ENCODE results near the gene NOP14. TPM values are rescaled to one million over a fixed set of nuclear protein-coding genes. Genes with fewer than 3 reads are reported as not detected.
A peak's percentile ranks its signal among the peaks of the same experiment; 100 is the strongest.
"Not testable (repeated sequence)": the region's sequence is repeated elsewhere in the genome, so short reads cannot be mapped to it uniquely, and the experiment has no call there.

The NOP14 gene
- polyA plus RNA-seq (ENCODE audit: low read depth in 6 of 6): 10 to 100 TPM in 2 of 6 donors, 1 to 10 TPM in 3, under 1 TPM in 1; 0.73 to 17.7 (median 8.3) TPM

DNA sequence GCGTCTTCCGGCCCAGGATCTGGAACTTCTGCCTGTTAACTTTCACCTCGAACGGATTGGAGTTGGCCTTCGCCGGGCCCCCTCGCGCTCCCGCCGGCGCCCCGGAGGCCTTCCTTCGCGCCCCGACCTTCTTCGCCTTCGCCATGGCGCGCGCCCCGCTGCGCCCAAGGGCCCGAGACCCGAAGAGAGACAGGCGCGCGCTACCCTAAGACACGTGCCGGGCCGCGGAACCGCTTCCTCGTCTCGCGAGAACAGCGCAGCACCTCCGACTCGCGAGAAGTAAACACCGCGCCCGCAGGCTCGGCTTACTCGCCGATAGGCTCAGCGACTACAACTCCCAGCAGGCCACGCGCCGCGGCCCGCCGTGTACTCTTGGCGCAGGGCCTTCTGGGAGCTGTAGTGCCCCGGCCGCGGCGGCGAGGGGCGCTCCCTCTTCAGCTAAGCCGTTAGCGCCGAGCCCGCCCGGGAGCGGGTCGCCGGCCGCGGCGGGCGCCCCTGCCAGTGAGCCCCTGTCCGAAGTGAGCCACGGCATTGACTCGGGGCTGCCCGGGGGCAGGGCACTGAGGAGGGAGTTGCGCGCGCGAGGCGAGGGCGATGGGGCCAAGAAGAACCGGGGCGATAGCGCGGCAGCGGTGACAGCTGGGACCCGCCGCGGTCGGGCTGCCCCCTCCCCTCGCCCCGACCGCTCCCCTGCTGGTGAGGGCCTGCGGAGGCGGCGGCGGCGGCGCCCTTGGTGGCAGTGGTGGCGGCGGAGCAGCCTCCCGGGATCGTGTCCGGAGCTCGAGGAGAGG is at the start of gene NOP14, which contains the start of gene GRK4:
NOP14 (minus strand) TSS at position 232 of the 791 bp plus-strand sequence; CDS start at position 145, 87 bp downstream.
GRK4 (plus strand) TSS at position 397 of the 791 bp plus-strand sequence. CDS start 500 bp downstream, outside the sequence.
- H3K36me3 Mint-ChIP-seq: no peaks in the 10 kb centered on the region

DNA sequence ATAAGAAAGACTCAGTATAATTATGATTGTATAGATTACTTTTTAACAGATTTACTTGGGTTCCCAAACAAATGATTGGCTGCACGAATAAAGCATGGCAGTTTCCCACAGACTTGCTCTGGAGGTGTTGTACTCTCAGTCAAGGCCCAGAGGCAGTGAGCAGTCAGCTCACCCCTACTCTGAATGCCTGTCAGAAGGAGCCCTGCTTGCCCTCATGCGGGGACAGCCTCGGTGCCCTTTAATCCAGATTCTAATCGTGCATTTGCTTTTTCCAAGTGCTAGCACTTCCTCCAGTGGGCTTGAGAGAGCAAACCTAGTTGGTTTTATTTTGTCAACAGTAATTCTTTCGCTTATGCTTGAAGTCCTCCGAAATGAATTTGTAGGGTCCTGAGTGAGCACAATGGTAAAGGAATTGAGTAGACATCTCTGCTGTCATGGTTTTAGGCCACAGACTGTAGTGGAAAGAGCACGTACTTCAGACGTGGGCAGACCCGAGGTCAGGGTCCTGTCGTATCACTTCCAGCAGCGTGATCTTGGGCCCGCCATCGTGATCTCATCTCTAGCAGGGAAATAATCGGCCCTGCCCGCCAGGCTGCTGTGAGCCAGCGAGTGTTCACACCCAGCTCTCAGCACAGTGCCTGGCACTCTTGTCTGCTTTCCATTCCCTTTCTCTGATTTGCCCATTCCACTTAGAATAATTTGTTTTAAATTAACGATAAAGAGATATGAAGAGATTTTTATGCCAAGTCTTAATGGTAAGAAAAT is 48.4 kb upstream of the NOP14 start:
- no peak for DNase-seq
- Mint-ChIP-seq H3K27ac (peak overlapping the region in 1 of 6 donors; percentile 43), H3K9me3 (no peaks in the 10 kb centered on the region), H3K4me1 (no peaks in the 10 kb centered on the region), H3K4me3 (peak overlapping the region in 1 of 8 donors; percentile 42), H3K27me3 (no peaks in the 10 kb centered on the region), H3K36me3 (no peaks in the 10 kb centered on the region)
- no peak for ATAC-seq (ENCODE audit: low read depth in 2 of 2)

More for the DNA sequence above, at the start of gene NOP14, which contains the start of gene GRK4:
- peaks cover 24 to 38% (median 34%) of the 10 kb centered on the region in 3 donors for H3K4me1 Mint-ChIP-seq
- DNase-seq: peak; percentile 96
- H3K27me3 Mint-ChIP-seq: no peaks in the 10 kb centered on the region
- peak within 1 kb of the TSS; percentile 79 to 96 (median 93) for H3K4me3 Mint-ChIP-seq
- peak within 1 kb of the TSS; percentile 80 to 97 (median 92) for H3K27ac Mint-ChIP-seq
- no peaks in the 10 kb centered on the region for H3K9me3 Mint-ChIP-seq
- ATAC-seq (ENCODE audit: low read depth in 2 of 2): peak; percentile 90 to 92

DNA sequence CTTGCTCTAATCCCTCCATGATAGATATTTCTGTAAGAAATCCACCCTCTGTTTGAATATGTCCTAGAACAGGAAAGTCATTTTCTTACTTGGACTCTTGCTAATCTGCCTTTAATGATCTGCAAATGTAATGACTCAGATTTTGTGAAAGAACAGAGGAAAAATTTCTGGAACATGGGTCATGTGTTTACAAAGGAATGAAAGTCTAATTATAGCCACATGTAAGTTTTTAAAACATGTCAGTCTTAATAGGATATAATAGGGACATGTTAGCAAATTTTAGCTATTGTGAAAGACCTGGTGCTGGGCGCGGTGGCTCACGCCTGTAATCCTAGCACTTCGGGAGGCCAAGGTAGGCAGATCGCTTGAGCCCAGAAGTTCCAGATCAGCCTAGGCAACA is 47.8 kb upstream of the NOP14 start:
- H3K4me3 Mint-ChIP-seq: no peak overlapping the region
- H3K27me3 Mint-ChIP-seq: no peaks in the 10 kb centered on the region
- no peaks in the 10 kb centered on the region for H3K36me3 Mint-ChIP-seq
- DNase-seq (no peak), ATAC-seq (ENCODE audit: low read depth in 2 of 2) (no peak)
- no peak overlapping the region for H3K27ac Mint-ChIP-seq
- no peaks in the 10 kb centered on the region for H3K4me1 Mint-ChIP-seq
- no peaks in the 10 kb centered on the region for H3K9me3 Mint-ChIP-seq

DNA sequence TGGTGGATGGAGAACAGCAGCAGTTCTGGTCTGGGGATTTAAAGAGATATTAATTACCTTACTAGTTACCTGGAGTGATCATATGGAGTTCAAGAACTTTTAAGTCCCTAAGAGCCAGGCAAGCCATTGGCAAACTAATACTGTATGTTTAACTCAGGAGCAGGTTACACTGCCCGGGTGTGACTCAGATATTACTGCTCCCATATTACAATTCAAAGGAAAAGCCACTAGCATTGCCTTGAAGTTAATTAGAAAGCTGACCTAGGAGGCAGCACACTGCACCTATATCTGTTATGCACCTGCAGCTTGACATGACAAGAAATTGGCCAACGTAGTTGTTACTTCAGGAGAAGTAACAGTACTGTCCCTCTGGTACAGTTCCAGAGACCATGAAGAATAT is 47.4 kb upstream of the NOP14 start:
- ATAC-seq (ENCODE audit: low read depth in 2 of 2) (no peak), DNase-seq (no peak)
- Mint-ChIP-seq H3K9me3 (no peaks in the 10 kb centered on the region), H3K36me3 (no peaks in the 10 kb centered on the region), H3K27me3 (no peaks in the 10 kb centered on the region), H3K27ac (no peak overlapping the region), H3K4me3 (no peak overlapping the region), H3K4me1 (no peaks in the 10 kb centered on the region)

DNA sequence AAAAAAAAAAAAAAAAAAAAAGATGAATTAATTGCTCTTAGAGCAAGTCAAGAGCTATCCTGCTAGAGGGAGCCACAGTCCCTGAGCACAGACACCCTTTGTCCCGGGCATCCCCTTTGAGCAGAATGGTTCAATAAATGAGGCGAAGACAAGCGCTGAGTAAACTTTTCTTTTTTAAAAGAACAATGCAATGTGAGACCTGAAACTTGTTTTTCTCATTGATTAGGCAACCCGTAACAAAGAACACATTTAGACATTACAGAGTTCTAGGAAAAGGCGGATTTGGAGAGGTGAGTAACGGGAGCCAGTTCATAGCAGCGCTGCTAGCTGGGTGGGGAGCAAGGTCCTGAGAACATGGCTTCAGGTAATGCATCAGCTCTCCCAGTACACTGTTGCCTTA is 46.2 kb upstream of the NOP14 start:
- Mint-ChIP-seq H3K9me3 (no peaks in the 10 kb centered on the region), H3K27ac (no peak overlapping the region), H3K4me1 (no peaks in the 10 kb centered on the region), H3K36me3 (no peaks in the 10 kb centered on the region), H3K27me3 (no peaks in the 10 kb centered on the region), H3K4me3 (no peak overlapping the region)
- DNase-seq (peak; percentile 5), ATAC-seq (ENCODE audit: low read depth in 2 of 2) (peak; percentile 58)

DNA sequence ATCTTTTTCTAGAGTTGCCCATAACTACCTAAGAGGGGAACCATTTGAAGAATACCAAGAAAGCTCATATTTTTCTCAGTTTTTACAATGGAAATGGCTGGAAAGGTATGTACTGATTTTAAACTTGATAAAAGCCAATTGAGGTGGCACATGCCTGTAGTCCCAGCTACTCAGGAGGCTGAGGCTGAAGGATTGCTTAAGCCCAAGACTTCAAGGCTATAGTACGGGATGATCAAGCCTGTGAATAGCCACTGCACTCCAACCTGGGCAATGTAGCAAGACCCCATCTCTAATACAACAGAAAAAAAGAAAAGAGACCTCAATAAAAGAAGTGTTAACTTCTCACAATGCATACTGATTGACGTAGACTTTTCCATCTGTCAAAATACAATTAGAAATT is 44.5 kb upstream of the NOP14 start:
- DNase-seq (no peak), ATAC-seq (ENCODE audit: low read depth in 2 of 2) (no peak)
- Mint-ChIP-seq H3K27me3 (no peaks in the 10 kb centered on the region), H3K9me3 (no peaks in the 10 kb centered on the region), H3K4me1 (no peaks in the 10 kb centered on the region), H3K36me3 (no peaks in the 10 kb centered on the region), H3K4me3 (no peak overlapping the region), H3K27ac (no peak overlapping the region)

DNA sequence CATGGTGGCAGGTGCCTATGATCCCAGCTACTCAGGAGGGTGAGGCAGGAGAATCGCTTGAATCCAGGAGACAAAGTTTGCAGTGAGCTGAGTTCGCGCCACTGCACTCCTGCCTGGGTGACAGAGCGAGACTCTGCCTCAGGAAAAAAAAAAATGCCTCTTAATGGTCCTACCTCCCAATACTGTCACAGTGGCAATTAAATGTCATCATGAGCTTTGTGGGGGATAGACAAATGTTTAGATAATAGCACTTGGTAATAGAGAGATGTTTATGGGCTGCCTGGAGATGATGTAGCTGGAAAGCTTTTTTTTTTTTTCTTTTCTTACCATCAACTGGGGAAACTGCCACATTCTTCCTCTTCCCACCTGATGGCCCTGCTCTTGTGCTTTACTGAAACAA is 33.2 kb upstream of the NOP14 start:
- ATAC-seq (ENCODE audit: low read depth in 2 of 2): no peak
- H3K36me3 Mint-ChIP-seq: no peaks in the 10 kb centered on the region

DNA sequence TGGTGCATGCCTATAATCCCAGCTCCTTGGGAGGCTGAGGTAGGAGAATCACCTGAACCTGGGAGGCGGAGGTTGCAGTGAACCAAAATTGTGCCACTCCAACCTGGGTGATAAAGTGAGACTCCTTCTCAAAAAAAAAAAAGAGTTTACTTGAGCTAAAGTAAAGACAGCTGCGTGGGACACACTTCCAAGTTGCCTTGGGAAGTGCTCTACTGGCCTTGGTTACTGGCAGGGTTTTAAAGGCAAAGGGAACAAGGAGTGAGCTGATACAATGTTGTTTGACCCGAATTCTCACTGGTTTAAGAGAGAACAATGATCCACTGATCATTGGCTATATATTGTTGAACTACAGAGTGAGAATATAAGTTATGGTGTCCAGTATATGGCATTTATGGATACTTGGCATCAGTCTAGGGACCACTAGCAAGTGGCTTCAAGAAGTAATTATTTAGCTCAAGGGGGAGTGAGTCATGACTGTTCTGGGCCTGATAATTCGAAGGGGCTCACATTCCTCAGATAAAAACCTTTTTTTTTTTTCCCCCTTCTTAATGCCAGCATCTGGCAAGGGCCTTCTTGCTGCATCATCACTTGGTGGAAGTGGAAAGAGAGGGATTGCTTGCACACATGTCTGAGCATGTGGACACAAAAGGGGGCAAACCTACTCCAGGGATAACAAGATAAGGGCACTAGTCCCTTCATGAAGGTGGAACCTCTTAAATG is 32.5 kb upstream of the NOP14 start:
- peaks cover 2 to 12% (median 8%) of the 10 kb centered on the region in 3 donors for H3K4me1 Mint-ChIP-seq

More for the DNA sequence above, 33.2 kb upstream of the NOP14 start:
- peak overlapping the region in 1 of 8 donors; percentile 29 for H3K4me3 Mint-ChIP-seq
- no peak for DNase-seq
- no peak overlapping the region for H3K27ac Mint-ChIP-seq
- H3K27me3 Mint-ChIP-seq: no peaks in the 10 kb centered on the region
- H3K9me3 Mint-ChIP-seq: peaks cover 0 to 3% (median 0%) of the 10 kb centered on the region in 7 donors
- H3K4me1 Mint-ChIP-seq: peaks cover 2 to 12% (median 8%) of the 10 kb centered on the region in 3 donors

DNA sequence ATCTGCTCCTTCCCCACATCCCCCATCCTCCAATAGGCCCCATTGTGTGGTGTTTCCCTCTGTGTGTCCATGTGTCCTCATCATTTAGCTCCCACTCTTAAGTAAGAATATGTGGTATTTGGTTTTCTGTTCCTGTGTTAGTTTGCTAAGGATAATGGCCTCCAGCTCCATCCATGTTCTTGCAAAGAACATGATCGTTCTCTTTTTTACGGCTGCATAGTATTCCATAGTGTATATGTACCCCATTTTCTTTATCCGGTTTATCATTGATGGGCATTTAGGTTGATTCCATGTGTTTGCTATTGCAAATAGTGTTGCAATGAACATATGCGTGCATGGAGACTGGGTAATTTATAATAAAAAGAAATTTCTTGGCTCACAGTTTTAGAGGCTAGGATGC is 31.7 kb upstream of the NOP14 start:
- Mint-ChIP-seq H3K27ac (no peak overlapping the region), H3K4me1 (peaks cover under 1 to 9% (median 6%) of the 10 kb centered on the region in 3 donors), H3K9me3 (peaks cover 0 to 3% (median 0%) of the 10 kb centered on the region in 7 donors), H3K4me3 (no peak overlapping the region), H3K36me3 (no peaks in the 10 kb centered on the region), H3K27me3 (peaks cover 0 to 6% (median 0%) of the 10 kb centered on the region in 3 donors)
- no peak for ATAC-seq (ENCODE audit: low read depth in 2 of 2)
- no peak for DNase-seq

More for the DNA sequence above, 32.5 kb upstream of the NOP14 start:
- Mint-ChIP-seq H3K27ac (no peak overlapping the region), H3K9me3 (peaks cover 0 to 3% (median 0%) of the 10 kb centered on the region in 7 donors), H3K4me3 (no peak overlapping the region), H3K27me3 (peaks cover 0 to 4% (median 0%) of the 10 kb centered on the region in 3 donors), H3K36me3 (no peaks in the 10 kb centered on the region)
- ATAC-seq (ENCODE audit: low read depth in 2 of 2) (no peak), DNase-seq (no peak)

DNA sequence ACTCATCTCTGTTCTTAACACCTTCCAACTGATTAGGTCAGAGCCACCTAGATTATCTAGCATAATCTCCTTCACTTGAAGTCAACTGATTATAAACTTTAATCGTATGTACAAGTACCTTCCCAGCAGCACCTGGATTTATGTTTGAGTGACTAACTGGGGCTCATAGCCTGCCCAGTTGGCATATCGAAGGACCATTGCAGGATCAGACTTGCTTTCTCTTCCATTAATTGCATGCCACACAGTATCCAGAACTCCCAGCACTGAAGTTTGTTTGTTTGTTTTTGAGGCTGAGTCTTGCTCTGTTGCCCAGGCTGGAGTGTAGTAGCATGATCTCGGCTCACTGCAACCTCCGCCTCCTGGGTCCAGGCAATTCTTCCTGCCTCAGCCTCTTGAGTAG is 28.0 kb upstream of the NOP14 start:
- DNase-seq (no peak), ATAC-seq (ENCODE audit: low read depth in 2 of 2) (no peak)
- H3K4me1 Mint-ChIP-seq: no peaks in the 10 kb centered on the region
- peak overlapping the region in 1 of 6 donors; percentile 56 for H3K27ac Mint-ChIP-seq
- peaks cover 0 to 11% (median 0%) of the 10 kb centered on the region in 3 donors for H3K27me3 Mint-ChIP-seq
- no peak overlapping the region for H3K4me3 Mint-ChIP-seq
- no peaks in the 10 kb centered on the region for H3K36me3 Mint-ChIP-seq
- peaks cover 0 to 3% (median 0%) of the 10 kb centered on the region in 7 donors for H3K9me3 Mint-ChIP-seq

DNA sequence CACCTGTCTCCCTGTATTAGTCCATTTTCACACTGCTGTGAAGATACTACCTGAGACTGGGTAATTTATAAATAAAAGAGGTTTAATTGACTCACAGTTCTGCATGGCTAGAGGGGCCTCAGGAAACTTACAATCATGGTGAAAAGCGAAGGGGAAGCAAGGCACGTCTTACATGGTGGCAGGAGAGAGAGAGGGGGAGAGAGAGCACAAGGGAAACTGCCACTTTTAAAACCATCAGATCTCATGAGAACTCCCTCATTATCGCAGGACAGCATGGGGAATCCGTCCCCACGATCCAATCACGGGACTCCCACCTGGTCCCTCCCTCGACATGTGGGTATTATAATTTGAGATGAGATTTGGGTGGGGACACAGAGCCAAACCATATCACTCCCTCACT is 20.5 kb upstream of the NOP14 start:
- DNase-seq; H3K4me1 Mint-ChIP-seq; H3K36me3 Mint-ChIP-seq; H3K4me3 Mint-ChIP-seq; H3K27me3 Mint-ChIP-seq; ATAC-seq (ENCODE audit: low read depth in 2 of 2): not testable (repeated sequence)
- Mint-ChIP-seq H3K9me3 (peaks cover 4 to 25% (median 20%) of the 10 kb centered on the region in 7 donors), H3K27ac (peak overlapping the region in 1 of 6 donors; percentile 29)

DNA sequence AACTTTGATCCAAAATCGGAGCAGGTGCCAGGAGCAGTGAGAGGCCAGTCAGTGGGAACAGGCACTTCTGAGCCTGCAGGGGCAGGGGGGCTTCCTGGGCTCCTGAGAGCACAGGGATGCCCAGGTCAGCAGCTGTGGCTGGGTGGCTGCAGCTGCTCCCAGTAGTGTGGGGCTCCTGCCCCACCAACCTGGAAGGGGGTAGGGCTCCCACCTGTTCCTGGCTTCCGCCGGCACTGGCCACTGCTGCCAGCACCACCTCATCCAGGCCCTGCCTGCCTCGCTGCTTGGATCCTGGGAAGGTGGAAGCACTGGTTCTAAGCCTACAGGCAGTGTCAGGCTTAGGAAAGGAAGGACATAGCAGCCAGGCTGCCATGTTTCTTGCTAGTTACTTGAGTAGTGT is 18.8 kb upstream of the NOP14 start:
- Mint-ChIP-seq H3K4me3 (no peak overlapping the region), H3K9me3 (peaks cover 4 to 25% (median 20%) of the 10 kb centered on the region in 7 donors), H3K27me3 (peaks cover 0 to 7% (median 0%) of the 10 kb centered on the region in 3 donors), H3K27ac (no peak overlapping the region), H3K4me1 (peaks cover 0 to 7% (median 4%) of the 10 kb centered on the region in 3 donors), H3K36me3 (no peaks in the 10 kb centered on the region)
- ATAC-seq (ENCODE audit: low read depth in 2 of 2) (no peak), DNase-seq (no peak)

DNA sequence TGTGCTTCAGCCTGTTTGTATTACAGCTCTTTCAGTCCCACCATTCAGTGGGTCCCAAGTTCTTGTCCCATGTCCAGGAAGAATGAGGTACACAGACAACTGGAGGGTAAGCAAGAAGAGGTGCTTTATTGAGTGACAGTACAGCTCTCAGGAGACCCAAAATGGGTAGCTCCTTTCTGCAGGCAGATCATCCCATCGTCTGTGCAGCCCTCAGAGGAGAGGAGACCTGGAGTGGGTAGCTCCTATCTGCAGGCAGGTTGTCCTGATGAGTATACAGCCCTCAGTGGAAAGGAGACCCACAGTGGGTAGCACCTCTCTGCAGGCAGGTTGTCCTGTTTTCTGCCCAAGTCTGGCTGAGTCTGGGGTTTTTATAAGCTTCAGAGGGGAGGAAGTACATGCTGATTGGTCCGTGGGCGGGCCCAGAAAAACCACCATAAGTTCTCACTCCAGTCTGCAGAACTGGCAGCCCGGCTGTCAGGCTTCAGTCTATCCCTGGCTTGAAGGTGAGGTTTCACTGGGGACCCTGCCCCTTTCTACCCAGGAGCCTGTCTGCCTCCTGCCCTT is 18.1 kb upstream of the NOP14 start:
- H3K36me3 Mint-ChIP-seq: no peaks in the 10 kb centered on the region
- no peak overlapping the region for H3K4me3 Mint-ChIP-seq
- no peak for ATAC-seq (ENCODE audit: low read depth in 2 of 2)
- H3K9me3 Mint-ChIP-seq: peaks cover 4 to 25% (median 20%) of the 10 kb centered on the region in 7 donors
- peaks cover 0 to 11% (median 0%) of the 10 kb centered on the region in 3 donors for H3K27me3 Mint-ChIP-seq
- no peak for DNase-seq
- H3K4me1 Mint-ChIP-seq: peaks cover 0 to 7% (median 4%) of the 10 kb centered on the region in 3 donors
- no peak overlapping the region for H3K27ac Mint-ChIP-seq
